Esophagus squamous epithelium (tissue), 5 donors: ENCODE results near the gene C1orf198. TPM values are rescaled to one million over a fixed set of nuclear protein-coding genes. Genes with fewer than 3 reads are reported as not detected.
A peak's percentile ranks its signal among the peaks of the same experiment; 100 is the strongest.

Source experiments
- DNase-seq: peaks from one replicate; lab custom pipeline; 2025; lab: John Stamatoyannopoulos, UW
- H3K27ac ChIP-seq, 4 donors: fragments of 200-600 bp; sonication (generic); one replicate each; pipeline ENCODE4 v1.5.1; 2016 to 2019; ENCODE audit warnings: mild to moderate bottlenecking in 1 of 4
- H3K27me3 ChIP-seq, 4 donors: fragments of 200-600 bp; sonication (generic); 1 replicate in 3 of 4; 2 replicates in 1 of 4; pipeline versions ENCODE4 v1.5.1 to v1.6.0; 2017 to 2021; ENCODE audit warnings: antibody characterized with exemption in 1 of 4
- H3K36me3 ChIP-seq, 3 donors: fragments of 200-600 bp; sonication (generic); one replicate each; pipeline ENCODE4 v1.5.1; 2016 to 2019
- H3K4me1 ChIP-seq, 3 donors: fragments of 200-600 bp; sonication (generic); one replicate each; pipeline ENCODE4 v1.5.1; 2017 to 2019
- H3K4me3 ChIP-seq, 4 donors: fragments of 200-600 bp; sonication (generic); 1 replicate in 3 of 4; 2 replicates in 1 of 4; pipeline ENCODE4 v1.5.1; 2016 to 2019; ENCODE audit warnings: mild to moderate bottlenecking in 2 of 4, moderate library complexity in 1 of 4
- H3K9me3 ChIP-seq, 3 donors: fragments of 200-600 bp; sonication (generic); one replicate each; pipeline ENCODE4 v1.5.1; 2016 to 2019
- CTCF ChIP-seq, 6 experiments: fragments of 450-650 bp in 4 of 6; fragments of 200-600 bp in 2 of 6; sonication (generic) in 2 of 6; IDR thresholded peaks; one replicate each; pipeline ENCODE4 v1.5.1; 2016 to 2019; ENCODE audit warnings: antibody characterized with exemption in 6 of 6, mild to moderate bottlenecking in 4 of 6, moderate library complexity in 4 of 6
- POLR2A ChIP-seq, 4 donors: fragments of 450-650 bp; IDR thresholded peaks; one replicate each; pipeline ENCODE4 v1.6.1; 2017; ENCODE audit warnings: antibody characterized with exemption in 4 of 4, mild to moderate bottlenecking in 4 of 4, moderate library complexity in 3 of 4
- WGBS, 2 donors: methylation state at CpG; one replicate each; pipeline ENCODE4 v1.1.5; 2018; 5-methylcytosine and 5-hydroxymethylcytosine counted together
- intact Hi-C: fragments of 100-400 bp; cut with DNase I; formaldehyde crosslinking; loops from one replicate; pipeline ENCODE4 v1.15.0; 2022
- total RNA-seq, 4 donors: library from RNA; depleted of rRNA; stranded (reverse); fragments of >200 nt; gene quantifications; one replicate each; pipeline ENCODE4 v1.1.0, GENCODE V29; 2016
- donor health status: DM: yes; HTN: yes; CAD: no.

The C1orf198 gene
- total RNA-seq, 4 donors from 2014 or later, result 18.5 to 28.8 (median 21.6) TPM

- H3K27me3 ChIP-seq, result peaks cover 0 to 6% (median 0%) of the 10 kb centered on the region in 4 donors
- peak overlapping the region in 2 of 4 donors; percentile 43 to 71 for H3K27ac ChIP-seq
- intact Hi-C loops, result no loop called here
- peaks cover 0 to 50% (median 16%) of the 10 kb centered on the region in 3 donors for H3K4me1 ChIP-seq
- WGBS, 2 donors, result 30 to 44% methylated on average over 1 to 2 of the region's 3 CpGs
- TF ChIP-seq CTCF (IDR thresholded peaks at IDR 0.05) (no peak), POLR2A (IDR thresholded peaks at IDR 0.05) (no peak)
- no peaks in the 10 kb centered on the region for H3K36me3 ChIP-seq
- no peaks in the 10 kb centered on the region for H3K9me3 ChIP-seq
- no peak for DNase-seq
- H3K4me3 ChIP-seq, result no peak overlapping the region
Observed at GRCh38 chr1:230823931-230824381, 44.4 kb downstream of the C1orf198 start.

DNA sequence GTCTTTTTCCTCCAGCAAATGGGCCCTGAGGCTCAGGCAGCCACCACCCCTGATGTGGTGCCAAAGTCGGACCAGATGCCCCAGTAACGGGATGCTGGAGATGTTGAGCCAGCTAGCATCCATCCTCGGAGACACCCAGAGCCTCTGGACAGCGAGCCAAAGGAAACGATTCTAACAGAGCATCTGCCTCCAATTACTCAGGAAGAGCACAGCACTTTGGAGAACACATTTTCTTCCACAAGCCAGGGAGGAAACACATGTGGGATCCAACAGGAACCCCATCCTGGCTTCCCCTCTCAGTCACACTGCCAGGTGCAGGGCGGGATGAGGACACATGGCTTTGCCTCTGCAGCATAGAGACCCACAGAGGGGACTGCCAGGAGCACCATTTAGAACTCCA, 44.9 kb downstream of the C1orf198 start:
- no peak for TF ChIP-seq CTCF (IDR thresholded peaks at IDR 0.05)
- TF ChIP-seq POLR2A (IDR thresholded peaks at IDR 0.05), result no peak

GRCh38 chr1:230822092-230822581, 46.2 kb downstream of the C1orf198 start:
- no peaks in the 10 kb centered on the region for H3K9me3 ChIP-seq
- WGBS, 2 donors, result 56 to 72% methylated on average over 6 of the region's 13 CpGs
- peak overlapping the region in 2 of 4 donors; percentile 43 to 71 for H3K27ac ChIP-seq
- H3K4me1 ChIP-seq, result peaks cover 0 to 41% (median 16%) of the 10 kb centered on the region in 3 donors
- H3K4me3 ChIP-seq, result no peak overlapping the region
- no peaks in the 10 kb centered on the region for H3K36me3 ChIP-seq
- DNase-seq, result no peak
- no peak for TF ChIP-seq CTCF (IDR thresholded peaks at IDR 0.05)
- no peak for TF ChIP-seq POLR2A (IDR thresholded peaks at IDR 0.05)
- peaks cover 0 to 6% (median 0%) of the 10 kb centered on the region in 4 donors for H3K27me3 ChIP-seq
- intact Hi-C loops, result no loop called here

More for the DNA sequence above, 44.9 kb downstream of the C1orf198 start:
- peak overlapping the region in 2 of 4 donors; percentile 43 to 71 for H3K27ac ChIP-seq
- 34 to 54% methylated on average over 5 to 6 of the region's 6 CpGs for WGBS, 2 donors
- peaks cover 0 to 50% (median 16%) of the 10 kb centered on the region in 3 donors for H3K4me1 ChIP-seq
- H3K27me3 ChIP-seq, result peaks cover 0 to 6% (median 0%) of the 10 kb centered on the region in 4 donors
- H3K4me3 ChIP-seq, result no peak overlapping the region
- no peaks in the 10 kb centered on the region for H3K36me3 ChIP-seq
- intact Hi-C loops, result no loop called here
- H3K9me3 ChIP-seq, result no peaks in the 10 kb centered on the region
- no peak for DNase-seq

GRCh38 chr1:230821346-230821745, 47.0 kb downstream of the C1orf198 start:
- H3K9me3 ChIP-seq, result no peaks in the 10 kb centered on the region
- peaks cover 0 to 6% (median 0%) of the 10 kb centered on the region in 4 donors for H3K27me3 ChIP-seq
- no peak for DNase-seq
- intact Hi-C loops, result no loop called here
- H3K36me3 ChIP-seq, result no peaks in the 10 kb centered on the region
- TF ChIP-seq POLR2A (IDR thresholded peaks at IDR 0.05), result no peak
- no peak for TF ChIP-seq CTCF (IDR thresholded peaks at IDR 0.05)
- no peak overlapping the region for H3K27ac ChIP-seq
- H3K4me1 ChIP-seq, result peaks cover 0 to 37% (median 16%) of the 10 kb centered on the region in 3 donors
- H3K4me3 ChIP-seq, result no peak overlapping the region
- WGBS, 2 donors, result 77 to 82% methylated on average over 3 to 4 of the region's 4 CpGs

GRCh38 chr1:230820568-230820967, 47.8 kb downstream of the C1orf198 start:
- Histone ChIP-seq H3K27me3 (peaks cover 0 to under 1% (median 0%) of the 10 kb centered on the region in 4 donors), H3K36me3 (no peaks in the 10 kb centered on the region), H3K27ac (no peak overlapping the region), H3K9me3 (no peaks in the 10 kb centered on the region), H3K4me3 (no peak overlapping the region), H3K4me1 (peaks cover 0 to 34% (median 9%) of the 10 kb centered on the region in 3 donors)
- 43 to 80% methylated on average over 1 of the region's 4 CpGs for WGBS, 2 donors
- no peak for DNase-seq
- no peak for TF ChIP-seq CTCF (IDR thresholded peaks at IDR 0.05)
- TF ChIP-seq POLR2A (IDR thresholded peaks at IDR 0.05), result no peak
- intact Hi-C loops, result no loop called here
